ENCODE results near the gene MON1A.

Gene MON1A

GRCh38 chr3:49883998-49884397, 45.6 kb downstream of the MON1A start:
- TF ChIP-seq, protein P1, sequence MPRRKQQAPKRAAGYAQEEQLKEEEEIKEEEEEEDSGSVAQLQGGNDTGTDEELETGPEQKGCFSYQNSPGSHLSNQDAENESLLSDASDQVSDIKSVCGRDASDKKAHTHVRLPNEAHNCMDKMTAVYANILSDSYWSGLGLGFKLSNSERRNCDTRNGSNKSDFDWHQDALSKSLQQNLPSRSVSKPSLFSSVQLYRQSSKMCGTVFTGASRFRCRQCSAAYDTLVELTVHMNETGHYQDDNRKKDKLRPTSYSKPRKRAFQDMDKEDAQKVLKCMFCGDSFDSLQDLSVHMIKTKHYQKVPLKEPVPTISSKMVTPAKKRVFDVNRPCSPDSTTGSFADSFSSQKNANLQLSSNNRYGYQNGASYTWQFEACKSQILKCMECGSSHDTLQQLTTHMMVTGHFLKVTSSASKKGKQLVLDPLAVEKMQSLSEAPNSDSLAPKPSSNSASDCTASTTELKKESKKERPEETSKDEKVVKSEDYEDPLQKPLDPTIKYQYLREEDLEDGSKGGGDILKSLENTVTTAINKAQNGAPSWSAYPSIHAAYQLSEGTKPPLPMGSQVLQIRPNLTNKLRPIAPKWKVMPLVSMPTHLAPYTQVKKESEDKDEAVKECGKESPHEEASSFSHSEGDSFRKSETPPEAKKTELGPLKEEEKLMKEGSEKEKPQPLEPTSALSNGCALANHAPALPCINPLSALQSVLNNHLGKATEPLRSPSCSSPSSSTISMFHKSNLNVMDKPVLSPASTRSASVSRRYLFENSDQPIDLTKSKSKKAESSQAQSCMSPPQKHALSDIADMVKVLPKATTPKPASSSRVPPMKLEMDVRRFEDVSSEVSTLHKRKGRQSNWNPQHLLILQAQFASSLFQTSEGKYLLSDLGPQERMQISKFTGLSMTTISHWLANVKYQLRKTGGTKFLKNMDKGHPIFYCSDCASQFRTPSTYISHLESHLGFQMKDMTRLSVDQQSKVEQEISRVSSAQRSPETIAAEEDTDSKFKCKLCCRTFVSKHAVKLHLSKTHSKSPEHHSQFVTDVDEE (CRISPR knock-in tag; IDR thresholded peaks at IDR 0.05), result no peak
- TF ChIP-seq ZNF70 (CRISPR knock-in tag; IDR thresholded peaks at IDR 0.05) (no peak), ZFP3 (CRISPR knock-in tag; IDR thresholded peaks at IDR 0.05) (no peak), ISL1 (CRISPR knock-in tag; IDR thresholded peaks at IDR 0.05) (no peak), ARNTL (CRISPR knock-in tag; IDR thresholded peaks at IDR 0.05; ENCODE audit: borderline replicate concordance, low read depth) (no peak), RARB (CRISPR knock-in tag; IDR thresholded peaks at IDR 0.05) (no peak), ESRRG (CRISPR knock-in tag; IDR thresholded peaks at IDR 0.05) (no peak), ZFP30 (CRISPR knock-in tag; IDR thresholded peaks at IDR 0.05) (no peak), CSDC2 (CRISPR knock-in tag; IDR thresholded peaks at IDR 0.05) (no peak), BACH2 (CRISPR knock-in tag; IDR thresholded peaks at IDR 0.05; ENCODE audit: borderline replicate concordance) (no peak), ZC3H10 (CRISPR knock-in tag; IDR thresholded peaks at IDR 0.05) (no peak), PPARA (CRISPR knock-in tag; IDR thresholded peaks at IDR 0.05; ENCODE audit: borderline replicate concordance) (no peak), ZNF8 (CRISPR knock-in tag; IDR thresholded peaks at IDR 0.05) (no peak), ZNF565 (CRISPR knock-in tag; conservative IDR thresholded peaks at IDR 0.05; ENCODE audit: low read depth) (no peak), GLIS3 (CRISPR knock-in tag; IDR thresholded peaks at IDR 0.05) (no peak), TOX (CRISPR knock-in tag; IDR thresholded peaks at IDR 0.05; ENCODE audit: borderline replicate concordance) (no peak), OSR1 (CRISPR knock-in tag; IDR thresholded peaks at IDR 0.05) (no peak)
- TF ChIP-seq, protein P2, sequence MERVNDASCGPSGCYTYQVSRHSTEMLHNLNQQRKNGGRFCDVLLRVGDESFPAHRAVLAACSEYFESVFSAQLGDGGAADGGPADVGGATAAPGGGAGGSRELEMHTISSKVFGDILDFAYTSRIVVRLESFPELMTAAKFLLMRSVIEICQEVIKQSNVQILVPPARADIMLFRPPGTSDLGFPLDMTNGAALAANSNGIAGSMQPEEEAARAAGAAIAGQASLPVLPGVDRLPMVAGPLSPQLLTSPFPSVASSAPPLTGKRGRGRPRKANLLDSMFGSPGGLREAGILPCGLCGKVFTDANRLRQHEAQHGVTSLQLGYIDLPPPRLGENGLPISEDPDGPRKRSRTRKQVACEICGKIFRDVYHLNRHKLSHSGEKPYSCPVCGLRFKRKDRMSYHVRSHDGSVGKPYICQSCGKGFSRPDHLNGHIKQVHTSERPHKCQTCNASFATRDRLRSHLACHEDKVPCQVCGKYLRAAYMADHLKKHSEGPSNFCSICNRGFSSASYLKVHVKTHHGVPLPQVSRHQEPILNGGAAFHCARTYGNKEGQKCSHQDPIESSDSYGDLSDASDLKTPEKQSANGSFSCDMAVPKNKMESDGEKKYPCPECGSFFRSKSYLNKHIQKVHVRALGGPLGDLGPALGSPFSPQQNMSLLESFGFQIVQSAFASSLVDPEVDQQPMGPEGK (CRISPR knock-in tag; IDR thresholded peaks at IDR 0.05; ENCODE audit: borderline replicate concordance), result no peak
- ATAC-seq, result peak; percentile 35; the same call in 1 of the 3 replicates

GRCh38 chr3:49882166-49882565, 47.4 kb downstream of the MON1A start:
- ATAC-seq, result no peak
- TF ChIP-seq ISL1 (CRISPR knock-in tag; IDR thresholded peaks at IDR 0.05) (no peak), ESRRG (CRISPR knock-in tag; IDR thresholded peaks at IDR 0.05) (no peak), TCF4 (CRISPR knock-in tag; IDR thresholded peaks at IDR 0.05; ENCODE audit: borderline replicate concordance) (no peak), ZC3H10 (CRISPR knock-in tag; IDR thresholded peaks at IDR 0.05) (no peak), OSR1 (CRISPR knock-in tag; IDR thresholded peaks at IDR 0.05) (no peak), ZNF70 (CRISPR knock-in tag; IDR thresholded peaks at IDR 0.05) (no peak)
- TF ChIP-seq, protein P1 (CRISPR knock-in tag; IDR thresholded peaks at IDR 0.05), result no peak
- TF ChIP-seq, protein P3, sequence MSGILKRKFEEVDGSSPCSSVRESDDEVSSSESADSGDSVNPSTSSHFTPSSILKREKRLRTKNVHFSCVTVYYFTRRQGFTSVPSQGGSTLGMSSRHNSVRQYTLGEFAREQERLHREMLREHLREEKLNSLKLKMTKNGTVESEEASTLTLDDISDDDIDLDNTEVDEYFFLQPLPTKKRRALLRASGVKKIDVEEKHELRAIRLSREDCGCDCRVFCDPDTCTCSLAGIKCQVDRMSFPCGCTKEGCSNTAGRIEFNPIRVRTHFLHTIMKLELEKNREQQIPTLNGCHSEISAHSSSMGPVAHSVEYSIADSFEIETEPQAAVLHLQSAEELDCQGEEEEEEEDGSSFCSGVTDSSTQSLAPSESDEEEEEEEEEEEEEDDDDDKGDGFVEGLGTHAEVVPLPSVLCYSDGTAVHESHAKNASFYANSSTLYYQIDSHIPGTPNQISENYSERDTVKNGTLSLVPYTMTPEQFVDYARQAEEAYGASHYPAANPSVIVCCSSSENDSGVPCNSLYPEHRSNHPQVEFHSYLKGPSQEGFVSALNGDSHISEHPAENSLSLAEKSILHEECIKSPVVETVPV (CRISPR knock-in tag; IDR thresholded peaks at IDR 0.05), result no peak

GRCh38 chr3:49880581-49881315, 48.9 kb downstream of the MON1A start:
- TF ChIP-seq GLIS3 (CRISPR knock-in tag; IDR thresholded peaks at IDR 0.05) (no peak), TCF4 (CRISPR knock-in tag; IDR thresholded peaks at IDR 0.05; ENCODE audit: borderline replicate concordance) (no peak), ZNF70 (CRISPR knock-in tag; IDR thresholded peaks at IDR 0.05) (no peak), OSR1 (CRISPR knock-in tag; IDR thresholded peaks at IDR 0.05) (no peak)
- ATAC-seq, result no peak

All from SK-N-SH treated with all-trans-retinoic acid at 6 μM for 48 hours (cell line).